ENCODE measurements around the gene CXCL12.

Gene CXCL12

DNA sequence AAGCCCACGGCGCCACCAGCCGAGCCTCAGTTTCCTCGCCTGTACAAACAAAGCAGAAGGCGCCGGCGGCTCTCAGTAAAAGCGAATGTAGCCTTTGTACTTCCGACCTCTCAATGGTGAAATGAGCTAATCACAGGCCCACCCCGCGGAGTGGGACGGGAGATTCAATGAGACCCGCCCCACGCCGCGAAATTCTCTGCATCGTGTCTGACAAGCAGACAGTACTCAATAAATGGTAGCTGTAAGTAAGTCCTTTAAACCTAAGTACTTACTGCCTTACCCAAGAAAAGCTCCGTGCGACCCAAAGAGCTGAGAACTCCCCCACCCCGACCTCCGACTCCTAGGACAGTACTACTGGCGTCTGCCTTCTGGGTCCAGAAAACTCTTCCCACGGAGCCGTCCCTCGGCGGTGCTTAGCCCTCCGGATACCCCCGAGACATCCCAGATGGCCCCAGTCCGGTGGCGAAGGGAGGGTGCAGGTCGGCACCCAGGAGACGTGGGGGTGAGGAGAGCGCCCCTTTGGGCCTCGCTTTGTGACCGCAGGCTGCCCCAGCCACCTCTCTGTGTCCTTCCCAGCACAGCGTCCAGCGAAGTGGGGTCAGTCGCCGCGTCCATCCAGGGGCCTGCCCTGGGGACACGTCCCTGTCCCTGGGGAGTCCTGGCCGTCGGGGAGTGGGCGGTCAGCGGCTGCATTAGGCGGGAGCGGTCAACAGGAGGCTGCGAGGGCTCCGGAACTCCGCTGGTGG is 972 bp upstream of the CXCL12 start:
- DNase-seq: no peak
- TF ChIP-seq POLR2A (IDR thresholded peaks at IDR 0.05; ENCODE audit: low read length): no peak
- TF ChIP-seq GATA1 (IDR thresholded peaks at IDR 0.05; ENCODE audit: low read depth, low read length): no peak

DNA sequence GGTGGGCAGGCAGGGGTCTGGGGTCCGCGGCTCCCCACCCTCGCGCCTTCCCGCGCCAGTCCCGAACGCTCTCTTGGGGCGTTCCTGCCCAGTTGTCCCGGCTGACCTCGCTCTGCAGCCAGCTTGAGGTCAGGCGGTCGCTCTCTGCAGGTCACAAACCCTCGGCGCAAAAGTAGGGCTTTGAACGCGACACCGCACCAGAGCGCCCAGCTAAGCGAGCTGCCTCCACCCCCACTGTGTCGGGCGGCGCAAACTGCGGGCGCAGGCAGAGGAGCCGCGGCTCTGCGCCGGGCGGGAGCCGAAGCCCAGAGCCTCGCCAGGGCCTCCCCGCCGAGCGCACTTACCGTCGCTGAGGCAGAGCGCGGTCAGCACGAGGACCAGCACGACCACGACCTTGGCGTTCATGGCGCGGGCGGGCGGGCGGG is 284 bp downstream of the CXCL12 start:
- no peak for DNase-seq
- TF ChIP-seq POLR2A (IDR thresholded peaks at IDR 0.05; ENCODE audit: low read length): no peak
- no peak for TF ChIP-seq GATA1 (IDR thresholded peaks at IDR 0.05; ENCODE audit: low read depth, low read length)

DNA sequence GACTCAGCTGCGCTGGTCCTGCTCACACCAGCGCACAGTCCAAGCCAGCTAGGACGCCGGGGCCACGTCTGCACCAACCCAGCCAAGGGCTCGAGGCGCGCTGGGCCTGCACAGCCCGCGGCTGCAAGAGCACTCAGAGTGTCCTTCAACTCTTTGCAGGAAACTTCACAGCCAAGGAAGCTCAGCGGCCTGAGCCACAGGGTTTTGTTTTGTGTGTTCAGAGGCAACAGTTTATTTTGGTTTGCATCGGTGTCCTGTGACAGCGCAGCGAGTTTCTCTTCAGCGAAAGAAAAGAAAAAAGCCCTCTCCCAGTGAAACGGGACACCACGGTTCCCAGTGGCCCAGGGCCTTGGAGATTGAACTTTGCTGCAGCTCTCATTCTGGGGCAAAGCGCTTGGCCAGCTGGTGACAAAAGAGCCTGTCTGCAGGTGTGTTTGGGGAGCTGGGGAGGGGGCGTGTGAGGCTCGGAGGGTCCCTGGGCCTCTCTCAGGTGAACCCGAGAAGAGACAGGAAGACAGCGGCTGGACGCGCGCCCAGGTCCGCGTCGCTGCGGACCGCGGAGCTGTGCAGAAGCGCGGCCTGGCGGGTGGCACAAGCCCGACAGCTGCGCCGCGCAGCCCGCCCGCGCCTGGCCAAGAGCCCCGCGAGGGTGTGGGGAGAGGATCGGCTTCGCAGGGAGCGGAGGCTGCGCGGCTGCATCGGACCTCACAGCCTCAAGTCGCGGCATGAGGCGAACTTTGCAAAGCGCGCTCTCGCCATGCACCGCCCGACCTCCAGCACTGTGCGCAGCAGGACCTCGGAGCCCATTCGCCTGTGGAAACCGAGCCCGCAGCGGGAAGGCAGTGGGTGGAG is 922 bp downstream of the CXCL12 start:
- DNase-seq: peak in 1 of 2 experiments; percentile 2
- no peak for TF ChIP-seq POLR2A (IDR thresholded peaks at IDR 0.05; ENCODE audit: low read length)
- TF ChIP-seq GATA1 (IDR thresholded peaks at IDR 0.05; ENCODE audit: low read depth, low read length): no peak

DNA sequence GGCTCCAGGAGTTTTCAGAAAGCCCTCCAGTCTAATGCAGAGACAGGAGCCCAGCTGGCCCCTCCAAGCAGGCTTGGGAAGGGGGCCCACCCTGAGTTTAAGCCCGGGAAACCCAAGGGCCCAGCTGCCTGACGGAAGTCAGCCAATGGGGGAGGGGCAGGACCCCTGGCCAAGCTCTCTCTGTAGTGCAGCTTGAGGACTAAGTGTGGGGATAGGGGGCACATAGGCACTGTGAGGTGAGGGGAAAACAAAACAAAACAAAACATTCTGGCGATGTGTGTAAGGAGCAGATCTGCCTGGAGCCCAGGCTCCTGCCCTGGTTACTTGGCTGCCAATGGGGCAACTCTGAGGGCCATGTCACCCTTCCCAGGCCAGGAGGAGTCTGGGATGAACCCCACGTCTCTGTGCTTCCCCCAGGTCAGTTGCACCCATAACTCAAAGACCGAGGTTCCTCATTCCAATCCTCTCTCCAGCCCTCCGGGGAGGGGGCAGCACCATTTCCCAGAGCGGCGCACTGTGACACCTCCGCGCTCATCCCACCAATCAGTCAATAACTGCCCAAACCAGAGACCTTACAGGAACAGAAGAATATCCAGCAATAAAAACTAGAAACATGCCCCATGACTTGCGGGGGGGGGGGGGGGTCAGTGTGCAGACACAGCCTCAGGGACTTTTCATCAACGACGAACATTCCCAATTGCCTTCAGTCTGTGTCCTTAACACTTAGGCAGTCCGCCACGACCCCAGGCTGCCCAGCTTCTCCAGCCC is 1.7 kb downstream of the CXCL12 start:
- DNase-seq: no peak
- TF ChIP-seq POLR2A (IDR thresholded peaks at IDR 0.05; ENCODE audit: low read length) (no peak), GATA1 (IDR thresholded peaks at IDR 0.05; ENCODE audit: low read depth, low read length) (no peak)

DNA sequence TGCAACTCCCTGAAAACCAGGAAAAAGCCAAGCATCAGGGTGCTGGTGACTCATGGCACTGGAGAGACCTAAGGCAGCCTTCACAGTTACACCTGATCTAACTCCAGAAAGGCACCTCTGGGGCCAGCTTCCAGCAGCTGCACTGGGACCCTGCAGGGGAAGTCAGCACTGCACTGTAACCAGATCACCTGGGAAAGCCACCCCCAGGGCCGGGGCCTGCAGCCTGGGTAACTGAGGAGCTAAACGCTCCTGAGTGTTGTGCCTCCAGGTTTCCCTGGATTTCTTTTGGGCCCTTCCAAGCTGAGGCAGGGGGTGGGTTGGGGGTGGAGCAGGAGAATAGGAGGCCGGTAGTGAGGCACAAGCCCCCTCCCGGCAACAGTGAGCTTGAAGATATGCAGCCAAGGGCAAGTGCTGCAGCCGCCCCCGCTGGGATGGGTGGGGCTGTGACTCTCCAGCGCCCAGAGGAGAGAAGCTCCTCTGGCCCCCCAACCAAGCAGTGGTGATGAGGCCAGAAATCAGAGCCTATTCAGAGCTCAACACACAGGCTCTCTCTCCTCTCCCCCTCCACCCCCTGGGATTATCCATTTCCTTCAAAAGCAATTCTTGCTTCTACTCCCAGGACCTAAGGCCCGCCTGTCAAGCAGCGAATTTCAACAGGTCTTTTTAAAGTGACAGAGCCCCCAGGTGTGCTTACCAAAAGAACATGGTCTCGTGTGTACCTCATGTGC is 2.6 kb downstream of the CXCL12 start:
- DNase-seq: no peak
- TF ChIP-seq POLR2A (IDR thresholded peaks at IDR 0.05; ENCODE audit: low read length) (no peak), GATA1 (IDR thresholded peaks at IDR 0.05; ENCODE audit: low read depth, low read length) (no peak)

DNA sequence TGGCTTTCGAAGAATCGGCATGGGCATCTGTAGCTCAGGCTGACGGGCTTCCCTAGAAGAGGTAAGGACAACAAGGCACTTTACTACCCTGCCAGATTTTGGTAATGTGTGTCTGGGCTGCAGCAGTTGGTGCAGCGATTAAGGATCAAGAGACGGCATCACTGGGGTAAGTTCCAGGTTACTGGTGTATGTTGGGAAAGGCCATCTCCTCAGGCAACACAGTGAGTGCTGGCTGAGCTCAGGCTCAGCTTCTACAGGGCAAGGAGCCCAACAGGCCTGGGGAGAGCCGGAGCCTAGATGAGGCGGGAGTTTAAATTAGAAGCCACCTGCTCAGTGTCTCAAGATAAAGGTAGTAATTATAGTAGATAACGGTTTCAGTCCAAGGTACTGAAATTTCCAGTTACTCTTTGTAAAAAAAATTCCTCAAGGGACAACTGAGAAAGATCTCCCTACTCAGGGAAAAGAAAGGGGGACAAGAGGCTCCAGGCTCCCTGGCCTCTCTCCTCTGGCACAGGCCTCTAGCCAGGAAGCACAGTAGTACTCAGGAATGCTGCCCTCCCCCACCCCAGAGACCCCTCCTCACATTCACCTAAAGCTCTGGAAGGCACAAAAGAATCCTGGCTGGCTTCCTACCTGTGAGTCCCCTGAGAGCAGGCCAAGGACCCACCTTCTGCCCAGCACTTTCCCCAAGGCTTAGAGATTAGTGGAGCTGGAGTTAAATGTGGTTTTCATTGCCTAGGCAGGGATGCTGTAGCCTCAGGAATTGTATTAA is 3.9 kb downstream of the CXCL12 start:
- TF ChIP-seq POLR2A (IDR thresholded peaks at IDR 0.05; ENCODE audit: low read length) (no peak), GATA1 (IDR thresholded peaks at IDR 0.05; ENCODE audit: low read depth, low read length) (no peak)
- DNase-seq: no peak

DNA sequence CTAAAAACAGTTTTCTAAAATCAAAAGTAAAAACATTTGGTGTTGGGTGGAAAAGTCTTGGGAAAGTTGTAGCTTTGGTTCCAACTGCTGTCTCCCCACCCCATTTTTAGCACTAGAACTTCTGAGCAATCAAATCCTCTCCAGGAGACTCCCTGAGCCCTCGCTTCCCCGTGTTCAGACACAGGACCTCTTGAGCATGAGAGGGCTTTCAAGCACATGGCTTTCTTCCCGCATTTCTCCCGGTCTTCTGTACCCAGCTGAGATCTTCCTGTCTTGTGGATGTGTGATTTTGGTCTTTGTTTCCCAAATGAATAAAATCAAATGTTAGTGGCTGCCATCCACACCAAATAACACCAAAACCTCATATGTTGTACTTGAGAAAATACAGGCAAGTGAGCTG is 5.0 kb downstream of the CXCL12 start:
- no peak for DNase-seq
- TF ChIP-seq POLR2A (IDR thresholded peaks at IDR 0.05; ENCODE audit: low read length): no peak
- TF ChIP-seq GATA1 (IDR thresholded peaks at IDR 0.05; ENCODE audit: low read depth, low read length): no peak

DNA sequence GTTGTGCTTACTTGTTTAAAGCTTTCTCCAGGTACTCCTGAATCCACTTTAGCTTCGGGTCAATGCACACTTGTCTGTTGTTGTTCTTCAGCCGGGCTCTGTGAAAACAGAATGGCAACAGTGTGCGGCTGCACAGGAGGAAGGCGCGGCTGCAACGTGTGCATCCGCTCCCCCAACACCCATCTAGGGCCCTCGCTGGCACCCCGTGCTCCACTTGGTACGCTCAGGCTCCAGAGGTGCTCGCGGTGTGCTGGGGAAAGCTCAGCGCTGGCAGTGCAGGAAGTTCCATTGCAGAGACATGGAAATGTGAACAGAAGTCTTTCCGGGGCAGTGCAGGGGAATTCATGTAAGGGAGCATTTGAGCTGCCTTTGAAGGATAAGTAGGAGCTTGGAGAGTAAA is 6.3 kb downstream of the CXCL12 start:
- no peak for DNase-seq
- no peak for TF ChIP-seq POLR2A (IDR thresholded peaks at IDR 0.05; ENCODE audit: low read length)
- no peak for TF ChIP-seq GATA1 (IDR thresholded peaks at IDR 0.05; ENCODE audit: low read depth, low read length)

DNA sequence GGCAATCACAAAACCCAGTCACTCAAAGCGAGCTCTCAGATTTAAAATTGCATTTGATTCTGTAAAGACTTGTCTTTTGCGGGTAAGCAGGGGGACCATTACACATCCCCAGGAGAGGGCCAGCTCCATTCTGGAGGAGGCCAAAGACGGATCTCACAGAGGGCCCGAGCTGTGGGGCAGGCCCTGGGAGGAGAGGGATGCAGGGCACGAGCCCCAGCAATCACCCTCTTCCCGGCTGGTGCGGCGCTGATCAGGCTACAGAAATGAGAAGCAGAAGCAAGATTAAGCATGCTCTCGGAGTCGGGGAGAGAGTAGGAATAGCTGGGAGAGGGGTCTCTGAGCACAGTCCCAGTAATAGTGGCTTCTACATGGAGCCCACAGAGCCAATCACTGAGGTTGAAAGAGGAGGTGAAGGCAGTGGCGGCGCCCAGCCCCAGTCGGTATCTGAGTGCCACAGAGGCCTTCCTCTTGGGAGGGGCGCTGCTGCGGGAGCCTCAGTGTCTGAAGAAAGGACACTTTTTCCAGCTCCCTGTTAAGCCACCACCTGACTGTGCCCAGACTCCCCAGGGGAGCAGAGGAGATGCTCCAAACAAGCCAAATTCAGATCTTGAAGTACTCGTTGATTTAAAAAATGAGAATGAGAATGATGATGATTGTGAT is 7.1 kb downstream of the CXCL12 start:
- no peak for DNase-seq
- TF ChIP-seq GATA1 (IDR thresholded peaks at IDR 0.05; ENCODE audit: low read depth, low read length) (no peak), POLR2A (IDR thresholded peaks at IDR 0.05; ENCODE audit: low read length) (no peak)

DNA sequence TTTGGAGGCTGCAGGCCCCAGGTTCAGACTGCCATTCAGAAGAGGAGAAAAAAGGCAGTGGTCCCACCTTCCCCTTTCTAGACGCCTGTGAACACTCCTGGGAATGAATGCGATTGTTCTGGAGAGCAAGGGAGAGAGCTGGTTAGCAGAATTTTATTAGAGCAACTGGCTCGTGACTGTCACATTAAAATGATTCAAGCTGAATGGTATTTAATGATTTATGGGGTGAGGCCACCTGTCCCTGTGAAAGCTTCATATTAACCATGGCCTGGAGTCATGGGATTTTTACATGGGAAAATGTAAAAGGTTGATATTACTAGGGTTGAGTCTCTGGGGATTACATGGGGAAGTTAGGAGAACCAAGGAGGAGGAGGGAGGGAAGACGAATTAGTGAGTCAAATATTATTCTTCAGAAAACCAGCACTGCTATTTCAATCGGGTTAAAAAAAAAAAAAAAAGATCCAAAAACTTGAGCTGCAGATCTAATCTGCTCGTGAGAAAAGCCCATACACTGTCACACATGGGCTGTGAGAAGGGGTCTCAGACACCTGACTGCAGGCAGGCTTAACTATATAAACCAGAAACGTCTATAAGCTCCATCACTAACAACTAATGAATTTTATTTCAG is 8.3 kb downstream of the CXCL12 start:
- TF ChIP-seq POLR2A (IDR thresholded peaks at IDR 0.05; ENCODE audit: low read length) (no peak), GATA1 (IDR thresholded peaks at IDR 0.05; ENCODE audit: low read depth, low read length) (no peak)
- DNase-seq: no peak

DNA sequence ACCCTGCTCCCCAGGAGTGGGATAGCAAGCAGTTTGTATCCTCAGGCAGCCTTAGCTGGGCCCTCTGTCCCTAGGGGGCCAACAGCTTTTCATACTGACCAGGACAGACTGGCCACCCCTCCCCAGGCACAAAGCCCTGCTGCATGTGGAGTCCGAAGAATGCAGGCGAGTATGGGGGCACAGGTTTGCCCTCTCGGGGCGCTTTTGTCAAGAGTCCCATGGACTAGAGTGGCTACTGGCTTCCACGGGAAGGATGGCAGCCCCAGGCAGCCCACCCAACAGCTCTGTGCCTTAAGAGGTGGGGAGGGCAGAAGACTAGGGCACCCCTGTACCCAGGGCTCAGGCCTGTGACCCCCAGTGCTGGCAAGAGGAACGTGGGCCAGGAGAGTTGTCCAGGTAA is 10.7 kb downstream of the CXCL12 start:
- DNase-seq: no peak
- TF ChIP-seq POLR2A (IDR thresholded peaks at IDR 0.05; ENCODE audit: low read length) (no peak), GATA1 (IDR thresholded peaks at IDR 0.05; ENCODE audit: low read depth, low read length) (no peak)
